ENCODE data around the gene SMURF1. TPM values are rescaled to one million over a fixed set of nuclear protein-coding genes. Genes with fewer than 3 reads are reported as not detected.

The SMURF1 gene
- total and polyA plus RNA-seq, 2 of the 4 experiments (the other 2 are of a cell fraction) = 13.4 to 20.3 TPM

DNA sequence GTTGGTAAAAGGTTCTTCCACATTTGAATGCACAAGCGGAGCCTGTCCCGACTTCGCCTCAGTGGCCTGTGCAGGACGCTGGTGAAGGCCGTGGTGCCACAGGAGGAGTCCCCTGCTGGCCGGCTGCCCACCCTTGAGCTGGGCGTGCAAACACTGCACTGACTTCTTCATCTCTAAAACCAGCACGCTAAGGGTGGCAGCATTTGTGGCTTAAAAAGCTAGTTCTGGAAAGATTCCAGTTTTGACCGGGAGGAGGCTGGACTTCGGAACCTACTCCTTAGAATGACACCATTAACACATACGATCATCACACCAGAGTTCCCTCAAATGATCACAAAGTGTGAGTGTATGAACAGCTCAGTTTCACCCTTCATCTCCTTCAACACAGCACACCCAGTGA is 102.4 kb downstream of the SMURF1 start:
- DNase-seq (no peak), ATAC-seq (ENCODE audit: low read depth) (no peak)
- Histone ChIP-seq H3K9me1 (ENCODE audit: insufficient read depth, low read length) (peaks cover 3% of the 10 kb centered on the region; the same call in 1 of the 2 replicates), H3K79me1 (ENCODE audit: low read depth in 1 of 2, low read length in 2 of 2) (peaks cover 20 to 47% of the 10 kb centered on the region in 2 experiments), H3K18ac (ENCODE audit: low read depth, low read length) (no peak overlapping the region), H4K5ac (ENCODE audit: low read depth, low read length) (no peak overlapping the region), H2AK9ac (replicated peaks; ENCODE audit: low read depth, low read length, poor library complexity) (no peak overlapping the region), H3K14ac (replicated peaks; ENCODE audit: low read depth, low read length) (no peak overlapping the region), H4K91ac (ENCODE audit: insufficient read depth, low read depth, low read length) (no peak overlapping the region), H3K36me3 (ENCODE audit: control insufficient read depth, insufficient read depth, low read length) (peaks cover 59% of the 10 kb centered on the region), H3K27ac (ENCODE audit: insufficient read depth, low read length) (no peak overlapping the region), H3K23ac (ENCODE audit: low read depth, low read length) (no peak overlapping the region), H2AK5ac (ENCODE audit: low read depth, low read length) (no peak overlapping the region), H3K9me3 (ENCODE audit: control insufficient read depth, insufficient read depth, low read length) (no peaks in the 10 kb centered on the region), H3K9ac (ENCODE audit: low read depth, low read length) (no peak overlapping the region), H2AFZ (replicated peaks; ENCODE audit: low read length, poor library complexity) (no peak overlapping the region), H4K20me1 (ENCODE audit: insufficient read depth, low read length) (peaks cover 11% of the 10 kb centered on the region), H3K27me3 (ENCODE audit: control insufficient read depth, insufficient read depth, low read length) (no peaks in the 10 kb centered on the region), H3K4ac (ENCODE audit: low read depth, low read length) (no peak overlapping the region), H3K4me1 (ENCODE audit: control insufficient read depth, insufficient read depth, low read length) (peaks cover 6% of the 10 kb centered on the region), H4K8ac (ENCODE audit: low read depth in 2 of 2, low read length in 2 of 2) (no peak overlapping the region; a peak in 1 of 4 replicates), H3K4me3 (ENCODE audit: insufficient read depth, low read depth, low read length) (no peak overlapping the region), H2BK15ac (ENCODE audit: low read depth, low read length) (no peak overlapping the region), H2BK120ac (ENCODE audit: low read depth, low read length) (no peak overlapping the region), H2BK5ac (ENCODE audit: low read depth, low read length, poor library complexity, severe bottlenecking) (no peak overlapping the region), H3K56ac (ENCODE audit: extremely low read depth, insufficient read depth, low read length) (no peak overlapping the region), H3K4me2 (ENCODE audit: low read depth, low read length) (no peak overlapping the region), H2BK20ac (ENCODE audit: low read depth, low read length) (no peak overlapping the region)
- dilution Hi-C loops (cut with HindIII; ENCODE audit: low sequenced_read_pairs, unreplicated experiment) (no loop called here), in situ Hi-C loops (cut with MboI; ENCODE audit: low sequenced_read_pairs) (loop anchor here (5.0 kb wide), 1 partner anchor 266 kb away; no protein-coding TSS in a partner anchor), intact Hi-C loops (cut with micrococcal nuclease) (loop anchor here (5.0 kb wide), 1 partner anchor 286 kb away; the partner anchor contains the start of gene ARPC1A)
- BruUV-seq (replicated peaks) = no TSS peak
- CTCF ChIA-PET = no interaction called here
- WGBS, 2 experiments (ENCODE audit: extremely low coverage in 2 of 2, insufficient read length in 1 of 2) = no CpG with 5 or more reads among the region's 11 CpGs
- POLR2A ChIA-PET (ENCODE audit: unreplicated experiment) = no interaction called here
- TF ChIP-seq MAZ (IDR thresholded peaks at IDR 0.05; ENCODE audit: borderline replicate concordance, low read depth, low read length) (no peak), MAFK (IDR thresholded peaks at IDR 0.05; ENCODE audit: low read depth, low read length) (no peak), RCOR1 (IDR thresholded peaks at IDR 0.05; ENCODE audit: insufficient replicate concordance, low read length) (no peak), BHLHE40 (IDR thresholded peaks at IDR 0.05; ENCODE audit: low read depth, low read length) (no peak), RFX5 (IDR thresholded peaks at IDR 0.05; ENCODE audit: low read depth, low read length) (no peak), USF2 (IDR thresholded peaks at IDR 0.05; ENCODE audit: low read depth, low read length) (no peak), ELK1 (IDR thresholded peaks at IDR 0.05; ENCODE audit: borderline replicate concordance, low read depth, low read length) (no peak), RAD21 (IDR thresholded peaks at IDR 0.05; ENCODE audit: low read length) (no peak), CEBPB (IDR thresholded peaks at IDR 0.05; ENCODE audit: low read depth, low read length) (no peak), CTCF (conservative IDR thresholded peaks at IDR 0.05; ENCODE audit: low read depth, low read length) (no peak), CHD1 (IDR thresholded peaks at IDR 0.05; ENCODE audit: low read depth, low read length) (no peak), POLR2A (IDR thresholded peaks at IDR 0.05; ENCODE audit: low read depth, low read length) (no peak), FOS (IDR thresholded peaks at IDR 0.05; ENCODE audit: low read depth, low read length) (no peak), NFE2L2 (IDR thresholded peaks at IDR 0.05; ENCODE audit: low read depth, low read length) (no peak)
